ENCODE measurements around the gene CACNA1D. TPM values are rescaled to one million over a fixed set of nuclear protein-coding genes. Genes with fewer than 3 reads are reported as not detected.

CACNA1D gene
- polyA plus RNA-seq, 1 experiment, result 0.15 TPM

GRCh38 chr3:53702776-53703530 is 208.5 kb downstream of the CACNA1D start:
- TF ChIP-seq CTCF (IDR thresholded peaks at IDR 0.05; ENCODE audit: insufficient read depth, low read depth, low read length), result no peak
- CTCF ChIA-PET, result no interaction called here
- POLR2A ChIA-PET, result no interaction called here
- Histone ChIP-seq H3K4me3 (ENCODE audit: low read depth, low read length) (no peak overlapping the region), H3K27me3 (ENCODE audit: control insufficient read depth, insufficient read depth, low read length) (peaks cover 1% of the 10 kb centered on the region), H3K36me3 (ENCODE audit: control insufficient read depth, insufficient read depth, low read length) (no peaks in the 10 kb centered on the region)
- no peak for DNase-seq (ENCODE audit: low read depth)

GRCh38 chr3:53703630-53704362 is 209.4 kb downstream of the CACNA1D start:
- ChIA-PET POLR2A (no interaction called here), CTCF (no interaction called here)
- DNase-seq (ENCODE audit: low read depth), result no peak
- Histone ChIP-seq H3K36me3 (ENCODE audit: control insufficient read depth, insufficient read depth, low read length) (no peaks in the 10 kb centered on the region), H3K4me3 (ENCODE audit: low read depth, low read length) (no peak overlapping the region), H3K27me3 (ENCODE audit: control insufficient read depth, insufficient read depth, low read length) (peaks cover 1% of the 10 kb centered on the region)
- TF ChIP-seq CTCF (IDR thresholded peaks at IDR 0.05; ENCODE audit: insufficient read depth, low read depth, low read length), result no peak

GRCh38 chr3:53704363-53704725 is 209.9 kb downstream of the CACNA1D start:
- H3K27me3 ChIP-seq (ENCODE audit: control insufficient read depth, insufficient read depth, low read length), result peaks cover 1% of the 10 kb centered on the region
- H3K36me3 ChIP-seq (ENCODE audit: control insufficient read depth, insufficient read depth, low read length), result no peaks in the 10 kb centered on the region
- CTCF ChIA-PET, result no interaction called here
- no peak overlapping the region for H3K4me3 ChIP-seq (ENCODE audit: low read depth, low read length)
- TF ChIP-seq CTCF (IDR thresholded peaks at IDR 0.05; ENCODE audit: insufficient read depth, low read depth, low read length), result no peak
- DNase-seq (ENCODE audit: low read depth), result no peak
- POLR2A ChIA-PET, result no interaction called here

DNA sequence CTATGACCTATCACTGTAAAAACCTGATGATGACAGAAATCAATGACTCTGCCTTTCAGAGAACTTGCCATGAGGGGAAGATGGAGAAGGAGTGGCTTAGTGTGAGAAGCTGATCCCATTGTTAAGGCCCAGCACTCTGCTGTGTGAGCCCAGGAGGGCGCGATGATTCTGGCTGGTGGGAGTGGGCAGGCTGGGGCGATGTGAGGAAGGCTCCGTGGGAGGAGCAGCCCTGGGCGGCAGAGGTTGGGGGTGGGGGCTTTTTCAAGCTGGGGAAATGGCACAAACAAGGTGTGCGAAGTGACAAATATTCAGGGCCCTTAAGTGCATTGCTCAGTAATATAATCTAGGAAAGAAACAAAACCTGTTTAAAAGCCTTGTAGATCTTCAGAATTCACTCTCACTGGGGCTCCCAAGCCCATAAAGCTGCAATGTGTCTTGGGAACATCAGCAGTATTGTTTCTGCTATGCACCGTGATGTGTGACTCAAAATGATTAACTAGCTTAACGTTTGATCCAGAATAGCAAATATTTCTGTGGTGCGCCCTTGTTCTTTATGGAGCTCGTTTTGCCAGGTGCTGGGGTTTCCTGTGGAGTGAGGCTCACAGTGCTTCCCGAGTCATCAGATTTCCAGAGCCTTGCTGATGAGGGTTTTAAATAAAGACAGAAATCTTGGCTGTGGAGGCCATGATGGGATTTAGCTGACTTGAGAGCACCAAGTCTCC is 210.8 kb downstream of the CACNA1D start:
- CTCF ChIA-PET, result interaction anchor here (1.1 kb wide), 1 partner anchor 36 kb away, joined by 4 read pairs; no protein-coding TSS in a partner anchor
- POLR2A ChIA-PET, result no interaction called here

More for the DNA sequence above, 210.8 kb downstream of the CACNA1D start:
- no peak for TF ChIP-seq CTCF (IDR thresholded peaks at IDR 0.05; ENCODE audit: insufficient read depth, low read depth, low read length)
- H3K27me3 ChIP-seq (ENCODE audit: control insufficient read depth, insufficient read depth, low read length), result peaks cover 1% of the 10 kb centered on the region
- H3K36me3 ChIP-seq (ENCODE audit: control insufficient read depth, insufficient read depth, low read length), result no peaks in the 10 kb centered on the region
- H3K4me3 ChIP-seq (ENCODE audit: low read depth, low read length), result no peak overlapping the region
- no peak for DNase-seq (ENCODE audit: low read depth)
